Right lobe of liver (tissue), 6 donors: Measurements from ENCODE around the gene PPP1R9A. TPM values are rescaled to one million over a fixed set of nuclear protein-coding genes. Genes with fewer than 3 reads are reported as not detected.

ENCODE experiments used
- ATAC-seq, 4 donors: fragments of 200-7000 bp; cut with Tn5 transposase; one replicate each; pipeline ENCODE4 v1.9.1; 2020; ENCODE audit warnings: mild to moderate bottlenecking in 4 of 4, moderate library complexity in 4 of 4
- DNase-seq, 3 donors: peaks; one replicate each; pipeline ENCODE4 v3.0.0-alpha.2; 2020
- H3K27ac ChIP-seq, 3 donors: fragments of 200-600 bp; one replicate each; pipeline ENCODE4 v1.8.0; 2022
- H3K27me3 ChIP-seq, 2 donors: fragments of 200-600 bp; one replicate each; pipeline ENCODE4 v1.8.0; 2022
- H3K36me3 ChIP-seq, 4 donors: fragments of 200-600 bp; sonication (generic) in 1 of 4; one replicate each; pipeline versions ENCODE4 v1.5.1 to v1.8.0; 2017 to 2022; ENCODE audit warnings: control low read depth in 1 of 4
- H3K4me1 ChIP-seq, 4 donors: fragments of 200-600 bp; sonication (generic) in 1 of 4; one replicate each; pipeline versions ENCODE4 v1.5.1 to v1.8.0; 2017 to 2022; ENCODE audit warnings: control low read depth in 1 of 4
- H3K4me3 ChIP-seq, 3 donors: fragments of 200-600 bp; one replicate each; pipeline ENCODE4 v1.8.0; 2022
- H3K9me3 ChIP-seq, 4 donors: fragments of 200-600 bp; sonication (generic) in 1 of 4; one replicate each; pipeline versions ENCODE4 v1.5.1 to v1.8.0; 2017 to 2022; ENCODE audit warnings: control low read depth in 1 of 4
- POLR2A ChIP-seq: fragments of 450-650 bp; IDR thresholded peaks from one replicate; pipeline ENCODE4 v1.6.1; 2017; ENCODE audit warnings: antibody characterized with exemption, mild to moderate bottlenecking
- WGBS: methylation state at CpG from one replicate; pipeline ENCODE4 v1.1.6; 2018; ENCODE audit warnings: low coverage, low lambda C conversion rate; ENCODE audit not compliant: insufficient coverage; ENCODE audit errors: missing lambda C conversion rate; 5-methylcytosine and 5-hydroxymethylcytosine counted together
- intact Hi-C, 2 donors: fragments of 100-400 bp; cut with DNase I; formaldehyde crosslinking; loops; one replicate each; pipeline versions ENCODE4 v1.11.2 to v1.14.1; 2022
- total RNA-seq, 6 experiments: library from RNA; depleted of rRNA in 2 of 6; stranded (reverse); fragments of >200 nt in 2 of 6; fragmentation: NEBNext Ultra II Directional in 3 of 6; extraction: Animal tissue kit (Norgen Biotek cat#: 25700) in 3 of 6; gene quantifications; one replicate each; pipeline versions ENCODE4 v1.1.0 to v1.2.4, GENCODE V29; 2016 to 2023
- TF ChIP-seq, protein P1 (sequence below), 4 donors: fragments of 200-600 bp in 3 of 4; fragments of 450-650 bp in 1 of 4; IDR thresholded peaks; one replicate each; pipeline versions ENCODE4 v1.5.1 to v1.8.0; 2016 to 2022; ENCODE audit warnings: antibody characterized with exemption in 4 of 4, mild to moderate bottlenecking in 2 of 4
- donor health status: DM: no; HTN: yes; CAD: no.
- donor health status: DM: no; HTN: no; CAD: no.
- donor health status: DM: no; HTN: no; CAD: no.
- donor health status: DM: no; HTN: yes; CAD: no.
- donor health status: DM: no; HTN: yes; CAD: no.

Gene PPP1R9A
- total RNA-seq, 6 experiments from 2014 or later: 0.49 to 2.0 (median 0.81) TPM

GRCh38 chr7:94875201-94875600 lies 32.2 kb upstream of the PPP1R9A start:
- H3K9me3 ChIP-seq: no peaks in the 10 kb centered on the region
- TF ChIP-seq POLR2A: no peak
- TF ChIP-seq, protein P1, sequence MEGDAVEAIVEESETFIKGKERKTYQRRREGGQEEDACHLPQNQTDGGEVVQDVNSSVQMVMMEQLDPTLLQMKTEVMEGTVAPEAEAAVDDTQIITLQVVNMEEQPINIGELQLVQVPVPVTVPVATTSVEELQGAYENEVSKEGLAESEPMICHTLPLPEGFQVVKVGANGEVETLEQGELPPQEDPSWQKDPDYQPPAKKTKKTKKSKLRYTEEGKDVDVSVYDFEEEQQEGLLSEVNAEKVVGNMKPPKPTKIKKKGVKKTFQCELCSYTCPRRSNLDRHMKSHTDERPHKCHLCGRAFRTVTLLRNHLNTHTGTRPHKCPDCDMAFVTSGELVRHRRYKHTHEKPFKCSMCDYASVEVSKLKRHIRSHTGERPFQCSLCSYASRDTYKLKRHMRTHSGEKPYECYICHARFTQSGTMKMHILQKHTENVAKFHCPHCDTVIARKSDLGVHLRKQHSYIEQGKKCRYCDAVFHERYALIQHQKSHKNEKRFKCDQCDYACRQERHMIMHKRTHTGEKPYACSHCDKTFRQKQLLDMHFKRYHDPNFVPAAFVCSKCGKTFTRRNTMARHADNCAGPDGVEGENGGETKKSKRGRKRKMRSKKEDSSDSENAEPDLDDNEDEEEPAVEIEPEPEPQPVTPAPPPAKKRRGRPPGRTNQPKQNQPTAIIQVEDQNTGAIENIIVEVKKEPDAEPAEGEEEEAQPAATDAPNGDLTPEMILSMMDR (IDR thresholded peaks at IDR 0.05): no peak
- DNase-seq (no peak), ATAC-seq (no peak)
- intact Hi-C loops: no loop called here
- H3K27ac ChIP-seq: no peak overlapping the region
- no peak overlapping the region for H3K4me3 ChIP-seq
- no peaks in the 10 kb centered on the region for H3K27me3 ChIP-seq
- no peaks in the 10 kb centered on the region for H3K4me1 ChIP-seq
- H3K36me3 ChIP-seq: no peaks in the 10 kb centered on the region

DNA sequence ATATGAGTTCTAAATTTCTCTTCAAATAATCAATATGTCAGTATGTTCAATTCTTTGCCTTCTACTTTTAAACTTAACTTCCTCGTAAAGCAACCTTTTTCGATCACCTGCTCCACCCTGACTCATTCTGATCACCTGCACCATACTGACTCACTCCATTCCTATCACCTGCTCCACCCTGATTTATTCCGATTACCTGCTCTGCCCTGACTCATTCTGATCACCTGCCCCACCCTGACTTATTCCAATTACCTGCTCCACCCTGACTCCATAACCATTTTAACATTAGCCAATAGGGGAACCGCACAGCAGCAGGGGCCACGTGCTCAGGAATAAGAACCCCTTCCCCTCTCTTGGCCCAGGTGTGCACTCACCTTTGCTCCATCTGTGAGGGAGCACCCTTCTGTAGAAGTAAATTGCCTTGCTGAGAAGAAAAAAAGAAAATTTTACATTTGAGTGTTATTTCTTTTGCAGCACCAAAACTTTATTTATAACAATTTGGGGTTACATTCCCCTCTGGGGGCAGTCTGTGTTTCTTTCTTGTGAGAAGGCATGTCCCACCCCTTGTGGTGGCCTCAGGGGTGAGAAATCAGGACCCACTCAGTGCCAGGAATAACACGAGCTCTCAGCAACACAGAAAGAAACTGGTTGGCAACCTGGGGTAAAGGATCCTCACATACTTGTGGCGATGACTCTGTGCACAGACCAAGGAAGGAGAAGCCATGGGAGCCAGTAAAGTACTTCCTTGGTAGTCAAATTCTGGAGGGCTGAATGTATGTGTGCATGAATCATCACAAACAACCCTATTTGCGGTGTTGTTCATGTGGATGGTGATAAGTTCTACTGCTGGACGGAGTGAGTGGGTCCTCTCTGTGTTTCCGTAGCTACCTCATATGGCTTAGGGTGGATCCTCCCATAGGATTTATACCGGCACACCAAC lies 29.4 kb upstream of the PPP1R9A start:
- intact Hi-C loops: no loop called here
- TF ChIP-seq, protein P1 (IDR thresholded peaks at IDR 0.05): no peak
- TF ChIP-seq POLR2A: no peak
- ATAC-seq: no peak
- Histone ChIP-seq H3K27me3 (no peaks in the 10 kb centered on the region), H3K36me3 (no peaks in the 10 kb centered on the region), H3K4me1 (no peaks in the 10 kb centered on the region), H3K4me3 (no peak overlapping the region), H3K27ac (no peak overlapping the region), H3K9me3 (no peaks in the 10 kb centered on the region)
- no peak for DNase-seq
- 82% methylated on average over 10 of the region's 11 CpGs for WGBS

DNA sequence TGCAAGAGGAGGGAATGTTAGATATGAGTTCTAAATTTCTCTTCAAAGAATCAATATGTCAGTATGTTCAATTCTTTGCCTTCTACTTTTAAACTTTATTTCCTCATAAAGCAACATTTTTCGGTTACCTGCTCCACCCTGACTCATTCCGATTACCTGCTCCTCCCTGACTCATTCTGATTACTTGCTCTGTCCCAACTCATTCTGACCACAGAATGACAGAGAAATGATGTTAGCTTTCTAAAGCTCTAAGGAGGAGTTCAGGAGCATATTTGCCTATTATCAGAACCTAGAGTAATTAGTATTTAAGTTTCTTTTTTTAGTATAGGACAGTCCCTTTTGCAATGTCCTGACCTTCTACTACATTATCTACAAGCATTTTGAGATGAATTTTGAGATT lies 24.5 kb upstream of the PPP1R9A start:
- DNase-seq (no peak), ATAC-seq (no peak)
- WGBS: 50% methylated on average over 2 of the region's 2 CpGs
- Histone ChIP-seq H3K9me3 (no peaks in the 10 kb centered on the region), H3K27ac (no peak overlapping the region), H3K27me3 (no peaks in the 10 kb centered on the region), H3K4me3 (no peak overlapping the region), H3K36me3 (no peaks in the 10 kb centered on the region), H3K4me1 (no peaks in the 10 kb centered on the region)
- intact Hi-C loops: no loop called here
- TF ChIP-seq, protein P1 (IDR thresholded peaks at IDR 0.05): no peak
- TF ChIP-seq POLR2A: no peak

GRCh38 chr7:94883616-94884015 lies 23.8 kb upstream of the PPP1R9A start:
- H3K27ac ChIP-seq: no peak overlapping the region
- no peaks in the 10 kb centered on the region for H3K4me1 ChIP-seq
- DNase-seq: no peak
- intact Hi-C loops: no loop called here
- 67% methylated on average over 1 of the region's 1 CpG for WGBS
- H3K27me3 ChIP-seq: no peaks in the 10 kb centered on the region
- H3K9me3 ChIP-seq: no peaks in the 10 kb centered on the region
- no peak for ATAC-seq
- H3K4me3 ChIP-seq: no peak overlapping the region
- TF ChIP-seq, protein P1 (IDR thresholded peaks at IDR 0.05): no peak
- no peak for TF ChIP-seq POLR2A
- H3K36me3 ChIP-seq: no peaks in the 10 kb centered on the region
